H1 (cell line): ENCODE data around the gene ECI1. TPM values are rescaled to one million over a fixed set of nuclear protein-coding genes. Genes with fewer than 3 reads are reported as not detected.

Experiments
- CTCF ChIA-PET: fragments of 300-600 bp; sonication (Branson Sonifier 250); formaldehyde crosslinking; loops from one replicate; lab custom pipeline; 2021; ENCODE audit not compliant: partially characterized antibody; lab: Charles Lee
- POLR2A ChIA-PET: fragments of 300-600 bp; sonication (Branson Sonifier 250); formaldehyde crosslinking; loops from one replicate; lab custom pipeline; 2021; ENCODE audit warnings: inconsistent platforms; ENCODE audit not compliant: partially characterized antibody; lab: Charles Lee
- DNase-seq, 2 experiments: peaks; one replicate each; pipeline versions ENCODE4 v3.0.0 to v3.0.0-alpha.2; 2010 to 2022; ENCODE audit warnings: low spot score in 2 of 2, low read depth in 1 of 2, mixed read lengths in 1 of 2
- FAIRE-seq: peaks from 2 replicates; lab custom pipeline; 2011; peaks lifted over from hg19 to GRCh38; lab: Jason Lieb, UNC
- H2AFZ ChIP-seq: 2 replicates; pipeline ENCODE4 v1.8.1; 2012; ENCODE audit warnings: low read length, inconsistent platforms
- H2AK5ac ChIP-seq: 2 replicates; pipeline ENCODE4 v1.6.1; 2013; ENCODE audit warnings: low read depth, low read length
- H2BK120ac ChIP-seq: replicated peaks from 2 replicates; pipeline ENCODE3; 2013; ENCODE audit warnings: low read depth, low read length, inconsistent platforms
- H2BK12ac ChIP-seq: 2 replicates; pipeline ENCODE4 v1.6.1; 2013; ENCODE audit warnings: low read depth, low read length
- H2BK15ac ChIP-seq: 2 replicates; pipeline ENCODE4 v1.6.1; 2013; ENCODE audit warnings: low read length
- H2BK20ac ChIP-seq: 2 replicates; pipeline ENCODE4 v1.6.1; 2013; ENCODE audit warnings: low read length
- H2BK5ac ChIP-seq: 2 replicates; pipeline ENCODE4 v1.6.1; 2013; ENCODE audit warnings: low read depth, low read length
- H3K14ac ChIP-seq: 2 replicates; pipeline ENCODE4 v1.6.1; 2013; ENCODE audit warnings: inconsistent platforms; ENCODE audit not compliant: insufficient read length
- H3K18ac ChIP-seq: 2 replicates; pipeline ENCODE4 v1.6.1; 2013; ENCODE audit warnings: low read length; ENCODE audit errors: extremely low read depth
- H3K23ac ChIP-seq: 2 replicates; pipeline ENCODE4 v1.6.1; 2013; ENCODE audit warnings: inconsistent platforms; ENCODE audit not compliant: insufficient read length
- H3K23me2 ChIP-seq: 2 replicates; pipeline ENCODE4 v1.6.1; 2013; ENCODE audit warnings: low read depth, low read length
- H3K27ac ChIP-seq: 2 replicates; pipeline ENCODE4 v1.6.1; 2011; ENCODE audit warnings: low read depth, low read length, inconsistent platforms
- H3K27me3 ChIP-seq, 4 experiments: replicated peaks in 1 of 4; 1 replicate in 1 of 4; 2 replicates in 3 of 4; pipeline versions ENCODE4 v1.6.1 to v1.8.1; 2011 to 2013; ENCODE audit warnings: low read length in 3 of 4, mild to moderate bottlenecking in 3 of 4, inconsistent platforms in 2 of 4, mixed read lengths in 2 of 4, moderate library complexity in 1 of 4; ENCODE audit not compliant: control insufficient read depth in 3 of 4, insufficient read depth in 3 of 4; ENCODE audit errors: extremely low read depth in 1 of 4
- H3K36me3 ChIP-seq, 4 experiments: 2 replicates each; pipeline versions ENCODE4 v1.6.1 to v1.8.1; 2011 to 2013; ENCODE audit warnings: mild to moderate bottlenecking in 4 of 4, low read length in 3 of 4, moderate library complexity in 2 of 4, control low read depth in 1 of 4, inconsistent platforms in 1 of 4; ENCODE audit not compliant: insufficient read depth in 4 of 4, control insufficient read depth in 2 of 4
- H3K4ac ChIP-seq: replicated peaks from 2 replicates; pipeline ENCODE3; 2013; ENCODE audit warnings: low read length, low read depth, mixed read lengths, inconsistent platforms; ENCODE audit not compliant: insufficient read length
- H3K4me1 ChIP-seq, 4 experiments: replicated peaks in 1 of 4; 1 replicate in 1 of 4; 2 replicates in 3 of 4; pipeline versions ENCODE4 v1.6.1 to v1.8.1; 2011 to 2013; ENCODE audit warnings: low read length in 3 of 4, inconsistent platforms in 2 of 4, mixed read lengths in 1 of 4; ENCODE audit not compliant: insufficient read depth in 4 of 4, control insufficient read depth in 3 of 4
- H3K4me2 ChIP-seq, 2 experiments: 2 replicates each; pipeline versions ENCODE4 v1.6.1 to v1.8.1; 2011 to 2013; ENCODE audit warnings: low read depth in 2 of 2, low read length in 2 of 2, control low read depth in 1 of 2, inconsistent platforms in 1 of 2, mild to moderate bottlenecking in 1 of 2; ENCODE audit not compliant: insufficient read depth in 1 of 2
- H3K4me3 ChIP-seq, 4 experiments: fragments of 200-600, 300-600 bp in 1 of 4; sonication (generic), shearing (Covaris generic), sonication (Bioruptor Twin) in 1 of 4; 2 replicates each; pipeline versions ENCODE4 v1.5.1 to v1.8.1; 2011 to 2016; ENCODE audit warnings: low read length in 4 of 4, low read depth in 3 of 4, control low read depth in 2 of 4, inconsistent platforms in 2 of 4, mild to moderate bottlenecking in 2 of 4, mixed read lengths in 1 of 4, moderate library complexity in 1 of 4; ENCODE audit not compliant: insufficient read depth in 2 of 4; ENCODE audit errors: extremely low read depth in 1 of 4
- H3K56ac ChIP-seq: replicated peaks from 2 replicates; pipeline ENCODE3; 2013; ENCODE audit warnings: low read depth, mild to moderate bottlenecking, mixed read lengths, low read length, inconsistent platforms; ENCODE audit not compliant: insufficient read length
- H3K79me1 ChIP-seq: 2 replicates; pipeline ENCODE4 v1.6.1; 2013; ENCODE audit warnings: low read depth, low read length, control low read depth
- H3K79me2 ChIP-seq, 2 experiments: 2 replicates each; pipeline versions ENCODE4 v1.6.1 to v1.8.1; 2012 to 2013; ENCODE audit warnings: low read length in 2 of 2, mild to moderate bottlenecking in 2 of 2, inconsistent platforms in 1 of 2; ENCODE audit not compliant: insufficient read depth in 2 of 2, control insufficient read depth in 1 of 2
- H3K9ac ChIP-seq, 4 experiments: replicated peaks in 1 of 4; 1 replicate in 1 of 4; 2 replicates in 3 of 4; pipeline versions ENCODE4 v1.6.1 to v1.8.1; 2011 to 2013; ENCODE audit warnings: low read depth in 3 of 4, low read length in 3 of 4, control low read depth in 2 of 4, mild to moderate bottlenecking in 2 of 4, moderate library complexity in 2 of 4, inconsistent platforms in 1 of 4; ENCODE audit errors: extremely low read depth in 1 of 4
- H3K9me3 ChIP-seq, 2 experiments: 2 replicates each; pipeline versions ENCODE4 v1.6.1 to v1.8.1; 2012 to 2013; ENCODE audit warnings: mild to moderate bottlenecking in 2 of 2, moderate library complexity in 2 of 2, control low read depth in 1 of 2, inconsistent platforms in 1 of 2, low read depth in 1 of 2, low read length in 1 of 2, mixed read lengths in 1 of 2; ENCODE audit not compliant: insufficient read depth in 2 of 2
- H4K20me1 ChIP-seq, 2 experiments: replicated peaks in 1 of 2; 2 replicates each; pipeline versions ENCODE3 to v1.8.1; 2011 to 2013; ENCODE audit warnings: inconsistent platforms in 2 of 2, low read length in 2 of 2, mild to moderate bottlenecking in 1 of 2; ENCODE audit not compliant: insufficient read depth in 2 of 2, control insufficient read depth in 1 of 2
- H4K5ac ChIP-seq: 2 replicates; pipeline ENCODE4 v1.6.1; 2013; ENCODE audit warnings: low read length, low read depth, mixed read lengths, inconsistent platforms; ENCODE audit not compliant: insufficient read length
- H4K8ac ChIP-seq: 2 replicates; pipeline ENCODE4 v1.8.0; 2013; ENCODE audit warnings: mild to moderate bottlenecking, moderate library complexity, low read length, inconsistent platforms; ENCODE audit not compliant: insufficient read depth; ENCODE audit errors: extremely low read depth
- H4K91ac ChIP-seq: replicated peaks from 2 replicates; pipeline ENCODE3; 2013; ENCODE audit warnings: low read length, mixed read lengths, inconsistent platforms; ENCODE audit not compliant: insufficient read length
- BCL11A ChIP-seq, 2 experiments: IDR thresholded peaks; one replicate each; pipeline ENCODE4 v1.6.1; 2011; ENCODE audit warnings: low read depth in 2 of 2, low read length in 2 of 2, mild to moderate bottlenecking in 2 of 2
- CBX5 ChIP-seq: fragments of 300-800, 300-1000 bp; sonication (generic); IDR thresholded peaks from 2 replicates; pipeline ENCODE4 v1.7.1; 2016; ENCODE audit warnings: antibody characterized with exemption, low read length, low read depth
- CHD2 ChIP-seq: IDR thresholded peaks from 2 replicates; pipeline ENCODE4 v1.6.1; 2012; ENCODE audit warnings: low read length, improper control_type of control experiment
- CREB1 ChIP-seq: IDR thresholded peaks from 2 replicates; pipeline ENCODE4 v1.6.1; 2012; ENCODE audit warnings: inconsistent platforms
- EGR1 ChIP-seq: IDR thresholded peaks from 2 replicates; pipeline ENCODE4 v1.6.1; 2011; ENCODE audit warnings: low read depth, low read length, borderline replicate concordance
- GABPA ChIP-seq: IDR thresholded peaks from 2 replicates; pipeline ENCODE4 v1.6.1; 2011; ENCODE audit warnings: mild to moderate bottlenecking, low read length, moderate library complexity, borderline replicate concordance; ENCODE audit not compliant: insufficient read depth
- MAFK ChIP-seq: IDR thresholded peaks from 2 replicates; pipeline ENCODE4 v1.6.1; 2012; ENCODE audit warnings: low read depth, mild to moderate bottlenecking, improper control_type of control experiment, low read length
- NANOG ChIP-seq: IDR thresholded peaks from 2 replicates; pipeline ENCODE4 v1.6.1; 2011; ENCODE audit warnings: low read length, low read depth, mild to moderate bottlenecking, inconsistent platforms; ENCODE audit not compliant: insufficient read depth, poor library complexity, severe bottlenecking
- POLR2A ChIP-seq, 2 experiments: IDR thresholded peaks; 1 replicate in 1 of 2; 2 replicates in 1 of 2; pipeline ENCODE4 v1.6.1; 2011; ENCODE audit warnings: low read depth in 2 of 2, low read length in 2 of 2, mild to moderate bottlenecking in 2 of 2; ENCODE audit errors: control extremely low read depth in 1 of 2
- SIX5 ChIP-seq: IDR thresholded peaks from 2 replicates; pipeline ENCODE4 v1.6.1; 2011; ENCODE audit warnings: mild to moderate bottlenecking, low read depth, low read length
- TAF7 ChIP-seq: optimal IDR thresholded peaks from 2 replicates; pipeline ENCODE3; 2011; ENCODE audit warnings: low read depth, mild to moderate bottlenecking, inconsistent platforms, low read length, moderate library complexity, borderline replicate concordance
- YY1 ChIP-seq: IDR thresholded peaks from 2 replicates; pipeline ENCODE4 v1.6.1; 2011; ENCODE audit warnings: low read depth, mild to moderate bottlenecking, low read length
- WGBS, 2 experiments: shearing (Covaris generic) in 1 of 2; methylation state at CpG; one replicate each; pipeline versions ENCODE4 v1.1.6 to v1.1.7; 2013 to 2015; ENCODE audit warnings: low lambda C conversion rate in 2 of 2, mixed read lengths in 2 of 2, inconsistent platforms in 1 of 2, low coverage in 1 of 2, missing lambda C conversion rate in 1 of 2; ENCODE audit not compliant: insufficient replicate concordance in 2 of 2, insufficient coverage in 1 of 2, insufficient read length in 1 of 2; ENCODE audit errors: extremely low coverage in 1 of 2, missing lambda C conversion rate in 1 of 2; 5-methylcytosine and 5-hydroxymethylcytosine counted together
- polyA plus RNA-seq, 7 experiments: library from polyadenylated mRNA; depleted of rRNA in 3 of 7; stranded (reverse) in 5 of 7; unstranded in 2 of 7; fragments of >200 nt in 5 of 7; fragments of 200-250 nt in 2 of 7; gene quantifications; 1 replicate in 5 of 7; 2 replicates in 1 of 7; 4 replicates in 1 of 7; pipeline versions ENCODE4 v1.2.1 to v1.2.3, GENCODE V29; 2011 to 2013; ENCODE audit warnings: missing spikeins in 2 of 7, mixed read lengths in 2 of 7
- total RNA-seq: library from RNA; stranded (reverse); fragmentation: NEBNext Ultra II Directional; extraction: Animal tissue kit (Norgen Biotek cat#: 25700); gene quantifications from 2 replicates; pipeline ENCODE4 v1.2.1, GENCODE V29; 2021

ECI1 gene
- total and polyA plus RNA-seq, 2 of the 8 experiments (the other 6 are each of a cell fraction or from before 2014, with no cell fraction given), result 79.5 to 151 TPM

GRCh38 chr16:2226918-2227317, 24.5 kb downstream of the ECI1 start:
- CTCF ChIA-PET, result interaction anchor here (1.1 to 2.8 kb wide), 4 partner anchors 10 to 37 kb away, joined by 3 to 10 read pairs (median 4); partner anchors contain the start of gene ECI1
- Histone ChIP-seq H3K27ac (no peak overlapping the region), H3K9me3 (no peaks in the 10 kb centered on the region), H4K91ac (no peak overlapping the region), H3K56ac (no peak overlapping the region), H4K20me1 (peaks cover 9 to 15% of the 10 kb centered on the region in 2 experiments), H2BK15ac (no peak overlapping the region), H3K23me2 (no peaks in the 10 kb centered on the region), H3K9ac (no peak overlapping the region), H3K36me3 (peaks cover 0 to 20% (median 4%) of the 10 kb centered on the region in 4 experiments; a peak in 5 of 8 replicates), H3K27me3 (no peaks in the 10 kb centered on the region), H3K4ac (no peak overlapping the region), H4K5ac (no peak overlapping the region), H2BK20ac (no peak overlapping the region), H2BK12ac (no peak overlapping the region), H2AK5ac (no peak overlapping the region), H3K79me2 (peaks cover 3 to 29% of the 10 kb centered on the region in 2 experiments; a peak in 2 of 4 replicates), H2BK5ac (no peak overlapping the region), H4K8ac (no peak overlapping the region), H3K18ac (no peak overlapping the region), H2BK120ac (no peak overlapping the region), H3K4me1 (no peaks in the 10 kb centered on the region), H2AFZ (no peak overlapping the region), H3K23ac (no peak overlapping the region), H3K4me2 (no peak overlapping the region), H3K79me1 (peaks cover 3% of the 10 kb centered on the region; the same call in 1 of the 2 replicates), H3K14ac (no peak overlapping the region), H3K4me3 (no peak overlapping the region)
- FAIRE-seq (no peak), DNase-seq (no peak)
- TF ChIP-seq EGR1 (no peak), BCL11A (IDR thresholded peaks at IDR 0.05; ENCODE audit: low read depth in 2 of 2, low read length in 2 of 2) (no peak), NANOG (no peak), MAFK (no peak), GABPA (no peak), SIX5 (no peak), YY1 (no peak), CREB1 (no peak), POLR2A (IDR thresholded peaks at IDR 0.05; ENCODE audit: control extremely low read depth in 1 of 2, low read depth in 2 of 2, low read length in 2 of 2) (no peak), CBX5 (no peak), CHD2 (no peak), TAF7 (no peak)
- WGBS, 2 experiments, result 95% methylated on average over 6 of the region's 6 CpGs; no CpG with 5 or more reads in 1 of the 2 experiments
- POLR2A ChIA-PET, result interaction anchor here (0.9 to 6.7 kb wide), 12 partner anchors 9 to 242 kb away, joined by 3 to 37 read pairs (median 6); partner anchors contain the start of genes BRICD5, DNASE1L2, ECI1 and PGP
